Stimulated activated naive CD4-positive, alpha-beta T cell treated with Interleukin-2 at 50 U/mL for 16 hours (primary cell): ENCODE measurements around the gene MOV10L1.
A peak's percentile ranks its signal among the peaks of the same experiment; 100 is the strongest.
"Not testable (repeated sequence)": the region's sequence is repeated elsewhere in the genome, so short reads cannot be mapped to it uniquely, and the experiment has no call there.

Source experiments
- DNase-seq: peaks from one replicate; lab custom pipeline; 2025; lab: John Stamatoyannopoulos, UW

Gene MOV10L1

DNA sequence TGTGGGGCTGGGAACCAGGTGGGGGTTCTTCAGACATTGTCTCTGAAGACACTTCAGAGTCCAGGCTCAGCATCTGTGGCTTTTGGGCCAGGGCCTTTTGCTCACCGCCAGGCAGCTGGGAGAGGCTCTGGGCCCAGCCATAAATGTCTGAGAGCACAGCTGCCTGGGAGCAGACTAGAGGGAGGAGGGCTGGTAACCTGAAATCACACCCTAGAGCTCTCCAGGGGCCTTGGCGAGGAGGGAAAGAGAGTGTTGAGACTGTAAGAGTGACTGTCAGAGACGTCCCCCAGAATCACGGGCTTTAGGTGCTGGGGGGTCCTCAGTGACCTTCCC lies 100.0 kb downstream of the MOV10L1 start:
- DNase-seq, result no peak

DNA sequence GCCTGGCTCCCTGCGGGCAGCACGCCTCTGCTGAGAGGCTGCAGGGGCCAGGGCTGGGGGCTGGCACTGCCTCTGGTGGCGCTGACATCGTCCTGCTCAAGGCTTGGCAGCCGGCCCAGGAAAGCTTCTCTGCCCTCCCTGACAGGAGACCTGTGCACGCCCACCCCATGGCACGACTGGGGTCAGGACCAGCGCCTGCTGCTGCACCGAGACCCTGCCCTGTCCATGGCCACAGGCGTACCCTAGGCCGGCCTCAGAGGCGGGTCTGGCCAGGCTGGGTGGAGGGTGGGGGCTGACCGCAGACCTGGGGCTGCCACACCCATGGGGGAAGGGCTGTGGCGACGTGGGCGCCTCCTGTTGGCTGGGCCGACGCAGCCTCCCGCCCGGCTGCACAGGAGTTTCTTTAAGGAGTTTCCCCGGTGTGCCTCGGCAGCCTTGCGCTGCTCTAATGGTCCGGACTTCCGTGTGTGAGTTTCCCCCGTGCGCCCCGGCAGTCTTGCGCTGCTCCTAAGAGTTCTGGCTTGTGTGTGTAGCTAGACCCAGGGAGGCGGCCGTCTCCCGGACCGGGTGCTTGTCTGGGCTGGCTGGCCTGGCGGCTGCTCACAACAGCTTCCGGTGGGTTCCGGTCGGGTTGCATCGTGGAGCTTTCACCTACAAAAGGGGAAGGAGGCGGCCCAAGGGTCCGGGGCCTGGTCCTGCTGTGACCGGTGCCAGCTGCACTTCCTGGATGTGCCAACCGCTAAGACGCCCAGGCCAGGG lies 100.6 kb downstream of the MOV10L1 start:
- DNase-seq, result peak; percentile 74

DNA sequence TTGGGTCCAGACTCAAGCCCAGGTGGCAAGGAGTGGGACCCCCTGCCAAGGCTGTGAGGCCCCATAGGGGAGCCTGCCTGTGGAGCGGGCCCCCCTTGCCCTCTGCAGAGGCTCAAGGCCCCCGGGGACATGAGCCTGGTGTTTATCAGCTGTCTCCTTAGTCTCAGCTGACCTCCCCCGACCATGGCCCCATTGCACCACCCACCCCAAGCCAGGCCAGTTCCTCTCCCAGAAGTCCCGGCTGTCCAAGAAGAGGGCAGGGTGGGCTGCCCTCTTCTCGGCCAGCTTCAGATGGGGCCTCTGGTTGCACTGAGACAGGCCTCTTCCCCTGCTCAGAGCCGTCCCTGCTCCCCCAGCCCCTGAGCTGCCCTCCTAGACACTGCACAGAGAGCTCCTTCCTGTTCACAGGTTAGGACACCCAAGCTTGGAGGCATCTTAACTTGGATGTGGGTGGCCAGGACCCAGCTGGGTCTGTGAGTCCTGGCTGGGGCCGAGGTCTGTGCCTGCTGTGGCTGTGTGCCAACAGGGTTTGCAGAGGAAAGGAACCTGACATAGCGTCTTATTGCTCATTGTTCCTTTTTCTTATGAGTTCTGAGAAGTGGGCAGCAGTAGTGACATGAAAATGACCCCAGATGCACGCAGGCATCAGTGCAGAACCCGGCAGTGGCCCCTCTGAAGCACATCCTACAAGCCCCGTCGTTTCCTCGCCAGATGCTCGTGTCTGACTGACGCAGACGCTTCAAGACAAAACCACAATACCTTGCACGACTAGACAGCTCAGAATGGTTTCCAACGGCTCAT lies 101.3 kb downstream of the MOV10L1 start:
- DNase-seq, result peak; percentile 74

DNA sequence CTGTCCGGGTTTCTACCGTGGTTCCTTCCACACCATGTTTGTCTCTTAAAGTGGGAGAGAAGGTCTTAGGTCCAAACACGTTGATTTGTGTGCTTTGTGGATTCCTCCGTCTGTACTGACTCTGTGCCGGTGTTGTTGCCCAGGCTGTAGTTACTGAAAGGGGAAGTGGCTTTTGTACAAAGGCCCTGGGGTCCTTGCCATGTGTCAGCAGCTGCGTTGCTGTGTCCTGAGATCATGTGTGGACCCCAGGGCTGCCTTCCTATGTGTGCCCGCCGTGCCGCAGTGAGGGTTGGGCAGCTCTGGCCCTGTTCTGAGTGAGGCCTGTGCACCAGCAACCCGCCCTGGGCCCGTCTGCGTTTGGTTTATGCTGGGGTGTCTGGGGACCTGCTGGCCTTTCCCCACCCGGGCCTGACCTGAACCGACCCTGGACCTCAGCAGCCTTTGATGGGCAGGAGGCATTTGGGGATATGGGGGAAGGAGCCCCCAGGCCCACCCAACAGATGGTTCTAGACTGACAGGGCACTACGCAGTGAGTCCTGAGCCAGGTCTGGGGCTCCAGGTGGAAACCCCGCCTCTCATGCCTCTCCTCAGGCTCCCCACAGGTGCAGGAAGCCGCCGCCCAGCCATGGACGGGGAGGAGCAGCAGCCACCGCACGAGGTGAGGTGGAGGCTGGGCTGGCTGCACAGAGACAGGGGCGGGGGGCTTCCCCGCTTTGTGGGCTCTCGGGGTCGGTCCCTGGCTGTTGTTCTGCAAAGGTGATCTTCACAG lies 102.8 kb downstream of the MOV10L1 start:
- DNase-seq, result no peak

DNA sequence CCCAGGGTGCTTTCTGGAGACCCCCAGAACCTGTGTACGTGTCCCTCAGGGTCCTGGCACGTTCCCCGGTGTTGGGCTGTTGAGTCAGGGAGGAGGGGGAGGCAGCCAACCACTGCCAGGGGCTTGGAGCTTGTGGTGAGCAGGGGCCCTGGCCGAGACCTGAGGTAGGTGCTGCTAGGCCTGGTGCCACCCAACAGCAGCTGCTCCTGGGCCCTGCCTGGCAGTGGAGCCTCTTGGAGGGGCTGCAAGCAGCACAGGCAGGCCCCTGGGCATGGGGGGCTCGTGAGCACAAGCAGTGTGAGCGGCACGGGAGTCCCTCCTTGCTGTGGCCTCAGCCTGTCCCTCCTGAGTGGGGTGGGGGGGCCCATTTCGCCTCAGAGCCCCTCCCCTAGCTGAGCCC lies 103.8 kb downstream of the MOV10L1 start:
- DNase-seq, result no peak

DNA sequence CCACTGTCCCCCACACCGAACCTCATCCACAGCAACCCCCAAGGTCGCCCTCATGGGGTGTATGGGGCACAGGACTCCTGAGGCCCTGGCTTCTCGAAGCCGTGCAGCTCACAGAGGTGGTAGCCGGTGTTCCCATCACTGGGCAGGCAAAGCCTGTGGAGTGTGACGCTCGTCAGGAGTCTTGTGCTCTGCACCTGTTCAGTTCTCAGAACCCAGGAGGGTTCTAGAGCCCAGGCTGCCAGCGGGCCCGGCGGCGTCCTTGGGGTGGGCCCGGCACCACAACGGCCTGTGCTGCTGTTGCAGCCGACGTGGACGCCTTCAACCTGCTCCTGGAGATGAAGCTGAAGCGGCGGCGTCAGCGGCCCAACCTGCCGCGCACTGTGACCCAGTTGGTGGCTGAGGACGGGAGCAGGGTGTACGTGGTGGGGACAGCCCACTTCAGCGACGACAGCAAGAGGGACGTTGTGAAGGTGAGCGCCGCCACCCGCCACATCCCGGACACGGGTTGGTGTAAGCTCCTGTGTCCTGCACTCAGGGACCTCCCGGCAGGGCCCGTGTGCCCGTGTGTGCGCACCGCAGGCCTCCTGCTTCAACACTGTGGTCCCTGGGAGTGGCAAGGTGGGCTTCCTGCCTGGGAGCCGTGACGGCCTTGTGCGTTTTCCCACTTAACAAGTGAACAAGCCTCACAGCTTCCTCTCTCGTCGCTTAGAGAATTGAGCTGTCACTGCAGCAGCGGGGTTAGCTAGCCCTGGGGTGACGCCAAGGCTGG lies 104.4 kb downstream of the MOV10L1 start:
- no peak for DNase-seq

DNA sequence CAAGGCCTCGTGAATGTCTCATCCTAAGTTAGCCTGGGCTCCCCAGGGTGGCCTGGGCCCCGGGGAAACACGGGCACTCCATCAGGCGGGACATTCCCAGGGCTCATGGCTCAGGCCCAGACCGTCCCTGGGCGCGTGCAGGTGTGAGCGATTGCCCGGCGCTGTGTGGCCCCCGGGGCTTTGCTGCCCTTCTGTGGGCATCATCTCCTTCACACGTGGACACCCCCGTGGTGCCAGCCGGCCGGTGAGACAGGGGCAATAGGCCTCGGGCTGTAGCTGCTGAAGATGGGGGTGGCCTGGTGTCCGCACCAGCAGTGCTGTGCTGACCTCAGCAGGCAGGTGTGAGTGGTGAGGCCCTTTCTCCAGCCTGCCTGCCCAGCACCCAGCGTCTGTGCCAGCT lies 106.5 kb downstream of the MOV10L1 start:
- DNase-seq, result no peak

DNA sequence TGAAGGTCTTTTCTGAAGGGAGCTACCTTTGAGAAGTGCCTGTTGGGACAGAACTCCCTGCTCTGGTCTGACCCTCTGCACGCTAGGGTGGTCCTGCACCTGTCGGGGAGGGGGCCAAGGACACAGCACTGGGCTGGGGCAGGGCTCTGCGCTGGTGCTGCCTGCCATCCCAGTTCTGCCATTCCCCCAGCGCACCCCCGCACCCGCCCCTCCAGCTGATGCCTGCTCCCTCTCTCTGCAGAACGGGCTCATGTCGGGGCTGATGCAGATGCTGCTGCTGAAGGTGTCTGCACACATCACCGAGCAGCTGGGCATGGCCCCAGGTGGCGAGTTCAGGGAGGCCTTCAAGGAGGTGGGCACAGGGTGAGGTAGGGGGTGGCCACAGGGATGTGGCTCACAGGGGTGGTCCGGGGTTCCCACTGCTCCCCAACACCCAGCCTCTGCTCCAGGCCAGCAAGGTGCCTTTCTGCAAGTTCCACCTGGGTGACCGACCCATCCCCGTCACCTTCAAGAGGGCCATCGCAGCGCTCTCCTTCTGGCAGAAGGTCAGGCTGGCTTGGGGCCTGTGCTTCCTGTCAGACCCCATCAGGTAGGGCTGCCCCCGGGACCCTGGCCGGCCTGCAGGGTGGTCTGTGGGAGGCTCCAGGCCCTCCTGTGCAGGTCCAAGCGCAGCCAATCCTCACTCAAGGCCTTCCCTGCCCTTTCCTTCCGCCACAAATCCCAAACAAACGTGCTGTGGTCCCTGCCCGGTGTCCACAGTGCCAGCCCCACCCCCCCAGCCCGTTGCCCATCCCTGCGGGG lies 107.4 kb downstream of the MOV10L1 start:
- no peak for DNase-seq

DNA sequence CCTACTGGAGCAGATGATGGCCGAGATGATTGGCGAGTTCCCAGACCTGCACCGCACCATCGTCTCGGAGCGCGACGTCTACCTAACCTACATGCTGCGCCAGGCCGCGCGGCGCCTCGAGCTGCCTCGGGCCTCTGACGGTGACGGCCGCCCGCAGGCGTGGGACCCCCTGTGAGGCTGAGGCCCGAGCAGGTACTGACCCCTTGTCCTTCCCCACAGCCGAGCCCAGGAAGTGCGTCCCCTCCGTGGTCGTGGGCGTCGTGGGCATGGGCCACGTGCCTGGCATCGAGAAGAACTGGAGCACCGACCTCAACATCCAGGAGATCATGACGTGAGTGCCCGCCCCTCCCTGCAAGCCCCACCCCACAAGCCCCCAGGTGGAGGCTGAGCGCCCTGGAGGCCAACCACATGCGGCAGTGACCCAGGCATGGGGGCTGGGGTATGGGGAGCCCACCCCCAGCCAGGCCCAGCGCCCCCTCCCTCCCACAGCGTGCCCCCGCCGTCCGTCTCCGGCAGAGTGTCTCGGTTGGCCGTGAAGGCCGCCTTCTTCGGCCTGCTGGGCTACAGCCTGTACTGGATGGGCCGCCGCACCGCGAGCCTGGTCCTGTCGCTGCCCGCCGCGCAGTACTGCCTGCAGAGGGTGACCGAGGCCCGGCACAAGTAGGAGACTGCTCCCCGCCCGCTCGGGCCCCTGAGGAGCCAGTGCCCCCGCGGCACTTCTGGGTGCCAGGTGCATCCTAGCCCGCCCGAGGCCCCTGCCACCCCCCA lies 108.2 kb downstream of the MOV10L1 start:
- no peak for DNase-seq

DNA sequence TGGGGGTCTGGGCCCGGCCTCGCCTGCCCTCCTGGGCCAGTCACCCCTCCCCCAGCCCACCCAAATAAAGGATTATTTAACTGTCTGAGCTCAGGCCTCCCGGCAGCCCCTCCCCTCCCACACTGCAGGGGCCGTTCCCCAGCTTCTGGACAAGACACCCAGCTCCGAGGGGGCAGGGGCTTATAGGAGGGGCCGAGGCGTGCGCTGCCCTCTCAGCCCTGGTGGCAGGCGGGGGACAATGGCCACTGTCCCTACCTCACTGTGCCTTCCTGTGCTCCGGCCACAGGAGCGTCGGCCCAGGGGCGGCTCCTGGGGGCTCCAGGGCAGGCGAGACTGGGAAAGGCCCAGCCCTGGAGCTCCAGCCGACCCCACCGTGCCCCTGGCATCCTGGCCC lies 108.8 kb downstream of the MOV10L1 start:
- DNase-seq, result no peak

DNA sequence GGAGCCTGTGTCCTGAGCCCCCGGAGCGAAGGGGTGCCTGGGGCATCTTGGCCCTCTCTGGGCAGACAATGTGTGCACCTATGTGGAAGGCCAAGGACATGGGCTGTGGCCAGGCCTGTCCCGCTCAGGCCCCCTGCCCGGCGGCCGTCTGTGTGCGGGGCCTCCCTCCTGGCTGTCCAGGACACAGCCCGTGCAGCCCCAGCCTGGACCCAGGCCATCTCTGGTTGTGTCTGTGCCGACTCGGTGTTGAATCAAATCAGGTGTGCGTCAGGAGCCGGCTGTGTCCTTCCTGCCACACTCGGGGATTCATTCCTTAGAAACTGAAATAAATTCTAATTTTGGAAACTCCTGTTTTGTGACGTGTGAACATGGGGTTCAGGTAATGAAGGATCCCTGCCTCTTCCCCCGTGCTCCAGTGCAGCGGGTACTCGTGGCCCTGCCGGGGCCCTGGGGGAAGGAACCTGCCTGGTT lies 109.5 kb downstream of the MOV10L1 start:
- no peak for DNase-seq

DNA sequence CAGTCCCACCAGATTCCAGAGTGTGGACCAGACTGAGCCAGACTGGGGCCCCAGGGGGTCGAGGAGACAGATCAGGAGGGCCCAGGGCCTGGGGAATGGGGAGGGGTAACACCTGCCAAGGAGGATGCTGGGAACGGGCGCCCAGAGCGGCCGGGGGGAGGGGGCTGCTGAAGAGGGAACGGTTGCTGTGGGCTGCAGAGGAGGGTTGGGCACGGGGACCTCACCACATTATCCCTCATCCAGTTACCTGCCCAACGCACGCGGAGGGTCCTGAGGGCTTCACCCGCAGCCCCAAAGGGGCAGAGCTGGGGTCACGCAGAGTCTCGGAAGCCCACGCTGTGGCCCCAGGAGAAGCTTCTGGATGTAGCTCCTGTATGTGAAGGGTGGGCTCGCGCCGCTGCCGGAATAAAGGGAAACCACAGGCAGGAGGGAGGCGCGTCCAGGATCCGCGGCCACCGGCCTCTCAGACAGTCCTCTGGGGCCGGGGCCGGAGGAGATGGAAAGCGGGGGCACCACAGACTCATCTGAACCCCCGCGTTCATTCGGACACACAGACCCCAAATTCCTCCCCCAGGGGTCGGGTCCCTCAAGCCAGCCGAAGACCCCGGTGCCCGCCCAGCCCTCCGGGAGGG lies 110.1 kb downstream of the MOV10L1 start:
- DNase-seq, result no peak

DNA sequence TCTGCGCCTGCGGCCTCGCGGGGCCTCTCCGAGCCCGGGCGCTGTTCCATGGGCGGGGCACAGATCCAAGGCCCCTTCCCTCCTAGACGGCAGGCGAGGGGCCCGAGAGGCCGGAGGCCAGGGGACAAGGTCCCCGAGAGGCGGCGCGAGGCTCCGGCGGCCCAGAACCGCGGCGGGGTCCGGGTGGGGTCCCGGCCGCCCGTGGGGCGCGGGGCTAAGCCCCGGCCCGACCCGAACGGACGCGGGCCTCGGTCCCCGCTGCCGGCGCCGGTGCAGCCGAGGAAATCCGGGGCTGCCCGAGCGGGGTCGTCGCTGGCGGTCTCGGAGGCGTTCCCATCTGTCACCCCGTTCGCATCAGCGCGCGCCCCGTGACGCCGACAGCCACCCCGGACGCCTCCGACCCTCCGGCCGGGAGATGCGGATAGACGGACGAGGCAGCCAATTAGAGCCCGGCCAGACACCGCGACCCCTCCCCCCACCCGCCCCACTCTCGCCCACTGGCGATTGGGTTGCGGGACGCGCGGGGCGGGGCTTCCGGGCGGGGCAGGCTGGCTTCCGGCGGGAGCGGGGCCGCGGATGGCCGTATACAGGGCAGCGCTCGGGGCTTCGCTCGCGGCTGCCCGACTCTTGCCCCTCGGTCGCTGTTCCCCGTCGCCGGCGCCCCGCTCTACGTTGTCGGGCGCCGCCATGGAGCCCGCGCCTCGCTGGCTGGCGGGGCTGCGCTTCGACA lies 110.8 kb downstream of the MOV10L1 start, which contains the start of gene SELENOO:
SELENOO (plus strand) TSS at position 551 of the 730 bp plus-strand sequence; CDS start at position 577, 26 bp downstream.
- peak; percentile 94 for DNase-seq

DNA sequence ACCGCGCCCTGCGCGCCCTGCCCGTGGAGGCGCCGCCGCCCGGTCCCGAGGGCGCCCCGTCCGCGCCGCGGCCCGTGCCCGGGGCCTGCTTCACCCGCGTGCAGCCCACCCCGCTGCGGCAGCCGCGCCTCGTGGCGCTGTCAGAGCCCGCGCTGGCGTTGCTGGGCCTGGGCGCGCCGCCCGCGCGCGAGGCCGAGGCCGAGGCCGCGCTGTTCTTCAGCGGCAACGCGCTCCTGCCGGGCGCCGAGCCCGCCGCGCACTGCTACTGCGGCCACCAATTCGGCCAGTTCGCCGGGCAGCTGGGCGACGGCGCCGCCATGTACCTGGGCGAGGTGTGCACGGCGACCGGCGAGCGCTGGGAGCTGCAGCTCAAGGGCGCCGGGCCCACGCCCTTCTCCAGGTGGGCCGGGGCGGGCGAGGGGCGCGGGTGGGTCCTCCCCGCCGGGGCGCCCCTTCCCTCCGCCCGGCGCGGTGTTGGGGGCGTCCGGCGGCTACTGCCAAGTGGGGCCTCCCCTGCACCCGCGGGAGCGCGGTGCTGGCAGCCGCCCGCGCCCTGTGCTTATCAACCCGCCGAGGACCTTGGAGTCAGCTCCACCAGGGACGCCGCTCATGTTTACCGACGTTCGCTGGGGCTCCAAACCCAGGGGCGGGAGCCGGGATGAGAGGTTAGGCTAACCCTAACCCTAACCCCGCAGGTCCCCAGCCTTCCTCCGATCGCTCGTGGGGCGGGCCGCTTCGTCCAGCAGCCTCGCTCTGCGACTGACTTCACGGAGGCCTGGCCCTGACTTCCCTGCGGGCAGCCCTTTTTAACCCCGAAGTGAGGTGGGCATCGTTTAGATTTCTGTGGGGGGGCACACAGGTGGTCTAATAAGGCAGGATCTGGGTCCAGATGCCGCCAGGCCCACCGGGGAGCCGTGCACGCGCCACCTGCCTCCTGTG lies 111.7 kb downstream of the MOV10L1 start:
- no peak for DNase-seq

DNA sequence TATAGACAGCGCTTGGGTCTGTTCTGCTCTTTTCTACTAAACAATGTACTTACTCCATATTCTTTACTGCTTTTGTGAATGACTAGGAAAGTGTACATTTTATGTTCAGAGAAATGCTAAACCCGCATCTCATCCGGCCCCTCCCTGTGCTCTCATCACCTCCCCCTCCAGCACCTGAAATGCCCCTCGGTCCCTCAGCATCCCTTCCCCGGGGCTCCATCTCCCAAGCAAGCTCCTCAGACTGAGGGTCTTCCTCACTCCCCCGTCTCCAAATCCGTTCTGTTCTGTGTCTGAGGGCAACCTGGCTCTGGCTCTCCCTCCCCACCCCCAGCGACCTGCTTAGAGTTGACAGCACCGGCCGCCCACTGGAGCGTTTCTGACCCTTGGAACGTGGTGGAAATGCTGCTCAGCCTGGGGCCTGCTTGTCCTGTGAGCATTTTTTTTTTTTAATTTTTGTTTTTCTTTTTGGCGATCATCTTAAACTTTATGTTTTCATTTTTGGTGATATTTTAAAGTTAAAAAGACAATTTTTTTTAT lies 112.4 kb downstream of the MOV10L1 start:
- DNase-seq, result no peak

DNA sequence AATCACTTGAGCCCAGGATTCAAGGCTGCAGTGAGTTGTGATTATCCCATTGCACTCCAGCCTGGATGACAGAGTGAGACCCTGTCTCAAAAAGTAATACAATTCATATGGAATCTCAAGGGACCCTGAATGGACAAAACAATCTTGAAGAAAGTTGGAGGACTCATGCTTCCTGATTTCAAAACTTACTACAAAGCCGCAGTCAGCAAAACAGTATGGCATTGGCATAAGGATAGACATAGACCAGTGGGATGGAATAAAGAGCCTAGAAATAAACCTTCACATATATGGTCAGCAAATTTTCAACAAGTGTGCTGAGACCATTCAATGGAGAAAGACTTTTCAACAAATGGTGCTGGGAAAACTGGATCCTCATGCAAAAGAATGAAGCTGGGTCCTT lies 113.5 kb downstream of the MOV10L1 start:
- DNase-seq, result no peak

DNA sequence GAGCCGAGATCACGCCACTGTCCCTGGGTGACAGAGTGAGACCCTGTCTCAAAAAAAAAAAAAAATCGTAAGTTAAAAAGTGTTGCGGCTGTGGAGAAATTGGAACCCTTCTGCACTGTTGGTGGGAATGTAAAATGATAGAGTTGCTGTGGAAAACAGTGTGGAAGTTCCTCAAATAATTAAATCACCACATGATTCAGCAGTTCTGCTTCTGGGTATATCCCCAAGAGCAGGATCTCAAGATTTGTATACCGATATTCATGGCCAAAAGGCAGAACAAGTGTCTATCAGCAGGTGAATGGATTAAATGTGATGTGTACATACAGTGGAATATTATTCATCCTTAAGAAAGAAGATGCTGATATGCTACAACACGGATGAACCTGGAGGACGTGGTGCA lies 114.8 kb downstream of the MOV10L1 start:
- DNase-seq, result no peak

DNA sequence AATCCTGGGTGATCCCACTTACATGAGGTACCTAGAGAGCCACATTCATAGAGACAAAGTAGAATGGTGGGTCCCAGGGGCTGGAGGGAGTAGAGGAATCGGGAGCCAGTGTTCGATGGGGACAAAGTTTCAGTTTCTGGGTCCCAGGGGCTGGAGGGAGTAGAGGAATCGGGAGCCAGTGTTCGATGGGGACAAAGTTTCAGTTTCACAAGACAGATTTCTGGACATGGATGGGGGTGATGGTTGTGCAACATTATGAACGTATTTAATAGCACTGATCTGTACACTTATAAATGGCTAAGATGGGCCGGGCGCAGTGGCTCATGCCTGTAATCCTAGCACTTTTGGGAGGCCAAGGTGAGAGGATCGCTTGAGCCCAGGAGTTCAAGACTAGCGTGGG lies 115.2 kb downstream of the MOV10L1 start:
- not testable (repeated sequence) for DNase-seq
